Measurements from ENCODE around the gene MUS81. TPM values are rescaled to one million over a fixed set of nuclear protein-coding genes. Genes with fewer than 3 reads are reported as not detected.
A peak's percentile ranks its signal among the peaks of the same experiment; 100 is the strongest.
"Not testable (repeated sequence)": the region's sequence is repeated elsewhere in the genome, so short reads cannot be mapped to it uniquely, and the experiment has no call there.

MUS81 gene, protein sequence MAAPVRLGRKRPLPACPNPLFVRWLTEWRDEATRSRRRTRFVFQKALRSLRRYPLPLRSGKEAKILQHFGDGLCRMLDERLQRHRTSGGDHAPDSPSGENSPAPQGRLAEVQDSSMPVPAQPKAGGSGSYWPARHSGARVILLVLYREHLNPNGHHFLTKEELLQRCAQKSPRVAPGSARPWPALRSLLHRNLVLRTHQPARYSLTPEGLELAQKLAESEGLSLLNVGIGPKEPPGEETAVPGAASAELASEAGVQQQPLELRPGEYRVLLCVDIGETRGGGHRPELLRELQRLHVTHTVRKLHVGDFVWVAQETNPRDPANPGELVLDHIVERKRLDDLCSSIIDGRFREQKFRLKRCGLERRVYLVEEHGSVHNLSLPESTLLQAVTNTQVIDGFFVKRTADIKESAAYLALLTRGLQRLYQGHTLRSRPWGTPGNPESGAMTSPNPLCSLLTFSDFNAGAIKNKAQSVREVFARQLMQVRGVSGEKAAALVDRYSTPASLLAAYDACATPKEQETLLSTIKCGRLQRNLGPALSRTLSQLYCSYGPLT
- total RNA-seq: 10 to 100 TPM; 55.7 to 63.4 TPM
- long read RNA-seq, transcript MUS81-201 (16 exons, 2,392 nt): major isoform, 33 of 65 reads
- long read RNA-seq, partial matches to known transcripts: 16 of 65 reads
- long read RNA-seq, other reads (novel, unspliced or antisense): 15 of 65 reads

DNA sequence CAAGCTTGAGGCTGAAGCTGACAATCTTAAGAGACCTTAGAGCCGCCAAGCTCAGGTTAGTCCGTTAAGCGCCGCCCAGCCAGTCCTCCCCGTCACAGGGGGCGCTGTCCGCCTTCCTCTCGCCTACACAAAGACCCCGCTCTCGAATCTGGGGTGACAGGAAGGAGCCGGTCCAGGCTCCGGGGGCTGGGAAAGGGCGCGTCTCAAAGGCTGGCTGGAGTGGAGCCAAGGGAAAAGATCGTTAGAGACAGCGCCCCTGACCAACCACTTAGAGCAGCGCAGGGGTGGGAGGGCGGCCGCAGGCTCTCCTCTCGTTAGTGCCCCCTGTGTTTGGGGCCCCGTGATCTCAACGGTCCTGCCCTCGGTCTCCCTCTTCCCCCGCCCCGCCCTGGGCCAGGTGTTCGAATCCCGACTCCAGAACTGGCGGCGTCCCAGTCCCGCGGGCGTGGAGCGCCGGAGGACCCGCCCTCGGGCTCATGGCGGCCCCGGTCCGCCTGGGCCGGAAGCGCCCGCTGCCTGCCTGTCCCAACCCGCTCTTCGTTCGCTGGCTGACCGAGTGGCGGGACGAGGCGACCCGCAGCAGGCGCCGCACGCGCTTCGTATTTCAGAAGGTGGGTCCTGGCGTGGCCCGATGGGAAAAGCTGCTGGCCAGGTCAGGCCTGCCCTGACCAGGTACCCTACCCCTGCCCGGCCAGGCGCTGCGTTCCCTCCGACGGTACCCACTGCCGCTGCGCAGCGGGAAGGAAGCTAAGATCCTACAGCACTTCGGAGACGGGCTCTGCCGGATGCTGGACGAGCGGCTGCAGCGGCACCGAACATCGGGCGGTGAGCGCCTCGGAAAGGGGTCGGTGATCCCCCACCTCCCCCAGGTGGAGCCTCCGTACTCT, at the start of gene MUS81:
Gene MUS81, plus strand, starts transcription at position 156 of the 887 bp plus-strand sequence. Its CDS starts 321 bp downstream, at position 477.
- ATAC-seq (peak; percentile 56), DNase-seq (peak; percentile 98 to 99)
- intact Hi-C loops (cut with DNase I, micrococcal nuclease): no loop called here

DNA sequence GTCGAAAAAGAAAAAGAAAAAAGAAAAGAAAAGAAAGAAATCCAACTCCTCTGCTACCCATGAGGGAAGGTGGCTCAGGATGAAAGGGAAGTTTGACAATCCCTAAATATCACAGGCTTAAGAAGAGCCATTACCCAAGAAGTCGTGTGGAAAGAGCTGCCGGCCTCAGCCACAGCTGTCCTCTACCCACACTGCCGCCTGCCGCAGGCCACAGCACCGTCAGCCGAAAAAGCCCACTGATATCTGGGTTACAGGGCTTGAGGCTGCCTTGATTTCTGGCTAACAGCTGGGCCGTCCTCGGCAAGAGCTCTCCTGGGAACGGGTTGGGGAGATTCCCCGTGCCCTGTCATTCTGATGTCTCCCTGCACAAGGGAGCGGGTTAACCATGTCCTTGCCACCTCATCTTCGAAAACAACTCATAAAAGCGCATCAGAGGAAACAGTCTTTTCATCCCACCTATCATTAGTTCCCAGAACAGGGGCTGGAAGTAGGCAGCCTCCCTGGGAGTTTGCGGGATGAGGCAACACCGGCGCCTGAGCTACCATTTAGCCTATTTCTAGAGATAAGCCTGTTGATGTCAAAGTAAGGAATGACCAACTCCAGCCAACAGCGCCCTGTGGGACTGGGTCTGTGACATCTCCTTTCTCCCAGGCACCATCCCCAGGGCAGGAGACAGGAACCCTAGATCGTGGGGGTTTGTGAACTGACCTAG, 48.3 kb upstream of the MUS81 start:
- DNase-seq (no peak), ATAC-seq (no peak)
- intact Hi-C loops (cut with DNase I, micrococcal nuclease): no loop called here

DNA sequence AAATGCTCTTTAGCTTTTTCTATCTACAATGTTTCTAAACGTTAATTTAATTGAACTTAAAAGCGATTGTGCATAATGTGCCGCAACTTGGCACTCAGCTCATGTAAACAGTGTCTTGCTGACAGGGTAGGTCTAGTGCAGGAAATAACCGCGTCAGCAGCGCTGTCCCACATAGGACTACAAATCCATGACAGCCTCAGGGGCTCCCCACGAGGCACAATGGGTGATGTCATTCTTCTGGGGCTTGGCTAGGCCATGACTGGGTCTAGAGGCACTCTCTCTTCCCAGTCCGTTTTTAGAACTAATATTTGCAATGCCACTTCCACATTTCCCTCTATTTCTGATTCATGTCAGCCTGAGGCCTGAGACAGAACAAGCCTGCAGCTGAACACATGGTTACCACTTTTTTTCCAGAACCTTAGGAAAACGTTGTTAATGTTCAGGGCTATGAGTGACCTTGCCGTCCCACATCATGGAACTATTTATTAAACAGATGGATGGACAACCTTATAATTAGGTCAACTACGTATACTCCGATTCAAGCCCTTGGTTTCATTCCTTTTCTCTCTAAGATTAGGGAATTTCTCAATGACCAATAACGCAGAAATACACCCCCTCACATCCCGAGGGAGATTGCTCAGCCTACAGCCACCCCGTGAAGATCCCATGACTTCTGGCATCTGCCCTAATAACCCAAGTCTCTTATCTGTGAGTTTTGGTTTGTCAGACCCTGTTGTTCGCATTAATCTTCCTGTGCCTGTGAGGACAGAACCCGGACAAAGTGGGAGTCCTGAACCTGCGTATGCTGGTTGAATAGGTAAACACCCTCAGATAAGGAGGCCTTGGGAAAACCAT, 45.9 kb upstream of the MUS81 start:
- intact Hi-C loops (cut with DNase I, micrococcal nuclease): no loop called here
- ATAC-seq: no peak
- no peak for DNase-seq

DNA sequence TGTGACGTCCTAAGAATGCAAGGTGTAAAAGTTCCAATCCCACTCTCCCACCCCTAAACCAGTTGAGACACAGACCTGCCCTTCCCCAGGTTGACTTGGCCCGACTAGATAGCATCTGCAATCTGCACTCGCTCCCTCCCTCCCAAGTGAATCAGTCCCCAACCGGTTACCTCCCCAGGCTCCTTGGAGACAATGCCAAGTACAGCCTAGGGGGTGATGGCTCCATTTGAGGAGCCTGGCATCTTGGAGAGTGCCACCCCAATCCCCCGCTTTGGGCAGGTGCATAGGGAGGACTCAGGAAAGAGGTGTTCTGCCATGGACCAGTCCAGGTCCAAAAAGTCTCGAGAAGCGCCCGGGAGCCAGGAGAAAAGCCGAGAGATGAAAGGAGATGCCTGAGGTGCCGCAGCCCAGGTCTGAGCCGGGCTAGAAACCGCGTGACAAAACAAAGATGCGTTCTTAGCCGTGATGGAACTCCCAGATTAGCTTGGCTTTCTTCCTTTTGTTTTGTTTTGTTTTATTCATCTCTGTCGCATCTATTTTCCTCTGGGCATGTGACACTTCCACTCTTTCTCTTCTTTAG, 45.2 kb upstream of the MUS81 start:
- ATAC-seq (no peak), DNase-seq (no peak)
- intact Hi-C loops (cut with DNase I, micrococcal nuclease): loop anchor here in 1 of 2 donors (5.0 kb wide), 2 partner anchors 38 to 103 kb away; partner anchors contain the start of gene KAT5

DNA sequence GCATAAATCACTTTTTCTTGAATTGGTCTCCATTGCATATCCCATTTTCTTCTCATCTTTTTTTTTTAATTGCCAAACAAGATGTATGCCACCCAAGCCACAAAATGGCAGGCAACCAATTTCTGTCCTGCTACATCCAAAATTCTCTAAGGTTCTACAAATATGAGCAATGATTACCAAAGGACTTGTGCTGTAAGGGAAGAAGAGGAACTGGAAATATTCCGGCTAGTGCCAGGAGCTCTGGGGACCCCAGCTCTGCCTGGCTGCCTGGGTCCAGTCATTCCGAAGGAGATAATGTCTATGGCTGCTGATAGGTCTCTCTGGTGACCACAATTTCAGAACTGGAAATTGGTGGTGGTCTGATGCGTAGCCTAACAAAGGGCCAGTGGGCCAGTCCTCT, 43.5 kb upstream of the MUS81 start:
- no peak for ATAC-seq
- DNase-seq: no peak
- intact Hi-C loops (cut with DNase I, micrococcal nuclease): loop anchor here in 1 of 2 donors (5.0 kb wide), 2 partner anchors 39 to 104 kb away; partner anchors contain the start of gene KAT5

DNA sequence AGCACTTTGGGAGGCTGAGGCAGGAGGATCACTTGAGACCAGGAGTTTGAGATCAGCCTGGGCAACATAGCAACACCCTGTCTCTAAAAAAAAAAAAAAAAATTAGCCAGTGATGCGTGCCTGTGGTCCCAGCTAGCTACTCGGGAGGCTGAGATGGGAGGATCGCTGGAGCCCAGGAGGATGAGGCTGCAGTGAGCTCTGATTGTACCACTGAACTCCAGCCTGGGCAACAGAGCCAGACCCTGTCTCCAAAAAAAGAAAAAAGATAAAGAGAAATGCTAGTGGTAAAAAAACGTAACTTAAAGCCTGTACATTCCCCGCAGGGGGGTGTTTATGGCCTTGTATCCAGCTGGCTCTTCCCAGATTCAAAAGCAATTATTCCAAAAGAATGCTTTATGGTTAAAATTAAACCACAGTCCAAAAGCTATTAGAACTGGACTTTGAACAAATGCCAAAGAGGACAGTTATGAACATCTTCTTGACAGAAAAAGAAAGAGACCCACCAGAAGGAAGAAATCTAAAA, 42.9 kb upstream of the MUS81 start:
- intact Hi-C loops (cut with DNase I, micrococcal nuclease): loop anchor here in 1 of 2 donors (5.0 kb wide), 2 partner anchors 40 to 105 kb away; partner anchors contain the start of gene KAT5
- ATAC-seq (no peak), DNase-seq (no peak)

DNA sequence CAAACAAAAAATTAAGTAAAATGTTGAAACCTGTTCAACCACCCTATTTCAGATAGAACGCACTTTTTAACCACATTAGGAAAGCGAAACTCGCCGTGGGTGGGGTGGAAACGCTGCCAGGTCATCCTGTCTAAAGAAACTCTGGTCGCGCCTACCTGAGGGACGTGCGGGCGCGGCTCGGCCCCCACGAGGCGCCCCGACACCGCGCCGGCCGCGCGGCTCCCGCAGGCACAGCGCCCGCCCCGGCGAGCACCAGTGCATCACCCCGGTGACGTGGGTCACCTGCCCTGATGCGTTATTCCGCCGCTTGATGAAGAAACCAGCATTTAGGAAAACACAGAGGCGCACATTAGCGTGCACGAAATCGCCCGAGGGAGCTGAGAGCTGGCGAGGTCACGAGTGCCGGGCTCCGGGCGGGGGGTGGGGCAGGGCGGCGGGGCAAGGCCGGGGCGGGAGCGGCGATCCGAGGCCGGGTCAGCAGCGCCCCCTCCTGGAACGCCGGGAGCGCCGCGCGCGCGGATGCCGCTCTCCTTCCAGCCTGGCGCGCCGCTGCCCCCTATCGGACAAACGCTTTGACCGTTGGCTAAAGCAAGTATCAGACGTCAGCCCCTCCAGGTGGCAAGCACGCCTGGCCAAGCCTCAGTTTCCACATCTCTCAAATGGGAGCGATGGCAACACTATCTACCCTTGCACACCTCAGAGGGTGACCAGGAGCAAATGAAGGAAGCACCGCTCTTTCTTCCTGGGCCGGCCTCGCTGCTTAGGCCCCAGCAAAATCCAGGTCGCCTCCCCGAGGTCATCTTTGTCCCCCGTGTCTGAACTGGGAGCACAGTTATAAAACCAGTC, 42.2 kb upstream of the MUS81 start:
- ATAC-seq: peak; percentile 75
- peak; percentile 90 to 100 for DNase-seq
- intact Hi-C loops (cut with DNase I, micrococcal nuclease): loop anchor here in 1 of 2 donors (5.0 kb wide), 2 partner anchors 41 to 106 kb away; partner anchors contain the start of gene KAT5

DNA sequence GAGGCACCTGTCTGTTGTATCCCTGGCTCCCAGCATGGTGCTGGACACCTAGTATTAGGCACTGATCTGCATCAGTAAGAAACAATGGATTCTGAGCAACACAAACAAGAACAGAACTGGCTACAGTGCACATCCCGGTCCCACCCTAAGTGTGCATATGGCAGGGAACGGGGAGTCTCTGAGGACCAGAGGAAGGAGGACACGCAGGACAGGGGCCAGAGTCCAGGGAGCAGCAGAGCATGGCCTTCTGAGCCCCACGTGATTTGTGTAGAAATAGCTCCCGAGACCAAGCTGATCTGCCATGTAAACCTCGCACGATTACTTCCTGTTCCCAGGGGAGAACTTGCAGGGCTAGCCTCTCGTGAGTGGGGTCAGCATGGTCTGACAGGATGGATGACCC, 39.1 kb upstream of the MUS81 start:
- DNase-seq: peak; percentile 64 to 85
- intact Hi-C loops (cut with DNase I, micrococcal nuclease): no loop called here
- peak; percentile 75 for ATAC-seq

DNA sequence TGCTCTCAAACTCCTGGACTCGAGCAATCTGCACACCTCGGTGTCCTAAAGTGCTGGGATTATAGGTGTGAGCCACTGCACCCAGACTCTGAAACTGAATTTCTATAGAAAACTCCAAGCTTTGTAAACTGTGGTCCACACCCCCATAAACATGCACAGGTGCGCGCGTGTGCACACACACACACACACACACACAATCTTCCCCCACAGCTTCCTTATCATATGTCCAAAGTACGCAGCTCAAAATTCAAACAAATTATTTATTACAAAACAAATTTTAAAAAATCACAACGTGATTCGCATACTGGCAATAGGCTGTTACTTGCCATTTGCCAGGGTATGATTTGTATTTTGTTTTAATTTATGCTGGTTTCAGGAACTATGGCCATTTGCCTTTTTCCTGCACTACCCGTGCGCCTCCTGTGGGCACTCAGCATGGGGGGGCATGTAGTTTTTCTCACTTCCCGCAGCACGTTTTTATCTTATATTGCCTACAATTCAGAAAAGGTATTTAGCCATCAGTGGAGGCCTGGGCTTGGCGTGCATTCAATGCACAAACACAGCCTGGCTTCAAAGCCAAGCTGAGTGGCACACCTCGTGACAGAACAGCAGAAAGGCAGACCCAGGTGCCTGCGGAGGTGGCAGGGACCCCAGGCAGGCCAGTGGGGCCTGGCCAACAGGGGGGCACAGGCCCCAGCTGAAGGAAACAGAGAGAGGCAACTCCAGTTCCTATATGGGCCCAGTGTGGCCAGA, 37.3 kb upstream of the MUS81 start:
- DNase-seq: peak; percentile 57 to 66
- peak; percentile 56 for ATAC-seq
- intact Hi-C loops (cut with DNase I, micrococcal nuclease): no loop called here

DNA sequence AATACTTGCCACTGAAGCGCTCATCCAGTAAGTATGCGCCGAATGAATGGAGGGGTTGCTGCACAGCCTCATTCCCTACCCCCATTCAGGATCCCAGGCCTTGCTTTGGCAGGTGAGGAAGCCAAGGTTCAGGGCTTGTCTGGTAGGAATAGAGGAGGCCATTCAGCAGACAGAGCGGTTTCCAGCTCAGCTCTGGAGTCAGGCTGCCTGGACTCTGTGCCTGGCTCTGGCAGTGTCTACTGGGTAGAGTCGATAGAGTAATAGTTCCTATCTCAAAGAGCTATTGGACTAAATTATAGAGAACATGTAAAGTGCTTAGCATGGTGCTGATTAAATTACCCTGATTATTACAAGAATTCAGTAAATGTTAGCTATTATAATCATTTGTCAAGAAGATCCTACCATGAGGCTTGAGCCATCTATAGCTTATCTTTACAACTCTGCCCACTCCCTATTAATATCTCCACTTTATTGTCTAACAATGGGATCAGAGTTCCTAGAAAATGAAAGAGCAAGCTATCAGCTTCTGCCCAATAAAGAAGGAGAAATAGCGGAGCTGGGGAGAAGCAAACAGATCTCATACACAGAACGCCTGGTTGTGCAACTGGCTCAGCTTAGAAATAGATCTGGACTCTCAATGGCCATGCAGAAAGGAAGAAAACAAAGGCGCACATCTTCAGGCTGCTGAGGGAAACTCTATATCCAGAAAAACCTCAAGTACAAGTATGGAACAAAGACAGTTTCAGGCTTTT, 33.1 kb upstream of the MUS81 start:
- ATAC-seq (peak; percentile 46), DNase-seq (no peak)
- intact Hi-C loops (cut with DNase I, micrococcal nuclease): no loop called here

DNA sequence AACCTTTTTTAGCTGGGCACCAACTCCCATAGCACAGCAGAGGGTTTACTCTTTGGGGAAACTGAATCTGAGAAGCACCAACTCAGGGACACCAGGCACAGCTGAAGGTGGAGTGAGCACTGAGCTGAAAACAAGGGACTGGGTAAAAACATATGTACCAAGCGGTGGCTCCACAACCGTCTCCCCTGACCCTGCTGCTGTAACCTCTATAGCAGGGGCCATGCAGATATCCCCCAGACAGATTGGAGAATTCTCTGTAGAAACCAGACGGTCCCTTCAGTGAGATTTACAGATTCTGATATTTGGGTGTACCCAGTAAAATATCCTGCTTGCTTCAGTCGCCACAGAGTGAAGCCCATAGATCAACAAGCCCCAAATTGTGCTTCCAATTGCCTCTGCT, 30.8 kb upstream of the MUS81 start:
- DNase-seq (no peak), ATAC-seq (no peak)
- intact Hi-C loops (cut with DNase I, micrococcal nuclease): no loop called here

DNA sequence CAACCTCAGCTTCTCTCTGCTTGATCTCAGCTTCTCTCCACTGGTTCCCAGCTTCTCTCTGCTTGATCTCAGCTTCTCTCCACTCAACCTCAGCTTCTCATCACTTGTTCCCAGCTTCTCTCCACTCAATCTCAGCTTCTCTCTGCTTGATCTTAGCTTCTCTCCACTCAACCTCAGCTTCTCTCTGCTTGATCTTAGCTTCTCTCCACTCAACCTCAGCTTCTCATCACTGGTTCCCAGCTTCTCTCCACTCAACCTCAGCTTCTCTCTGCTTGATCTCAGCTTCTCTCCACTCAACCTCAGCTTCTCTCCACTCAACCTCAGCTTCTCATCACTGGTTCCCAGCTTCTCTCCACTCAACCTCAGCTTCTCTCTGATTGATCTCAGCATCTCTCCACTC, 28.0 kb upstream of the MUS81 start:
- ATAC-seq; intact Hi-C loops (cut with DNase I, micrococcal nuclease); DNase-seq: not testable (repeated sequence)

DNA sequence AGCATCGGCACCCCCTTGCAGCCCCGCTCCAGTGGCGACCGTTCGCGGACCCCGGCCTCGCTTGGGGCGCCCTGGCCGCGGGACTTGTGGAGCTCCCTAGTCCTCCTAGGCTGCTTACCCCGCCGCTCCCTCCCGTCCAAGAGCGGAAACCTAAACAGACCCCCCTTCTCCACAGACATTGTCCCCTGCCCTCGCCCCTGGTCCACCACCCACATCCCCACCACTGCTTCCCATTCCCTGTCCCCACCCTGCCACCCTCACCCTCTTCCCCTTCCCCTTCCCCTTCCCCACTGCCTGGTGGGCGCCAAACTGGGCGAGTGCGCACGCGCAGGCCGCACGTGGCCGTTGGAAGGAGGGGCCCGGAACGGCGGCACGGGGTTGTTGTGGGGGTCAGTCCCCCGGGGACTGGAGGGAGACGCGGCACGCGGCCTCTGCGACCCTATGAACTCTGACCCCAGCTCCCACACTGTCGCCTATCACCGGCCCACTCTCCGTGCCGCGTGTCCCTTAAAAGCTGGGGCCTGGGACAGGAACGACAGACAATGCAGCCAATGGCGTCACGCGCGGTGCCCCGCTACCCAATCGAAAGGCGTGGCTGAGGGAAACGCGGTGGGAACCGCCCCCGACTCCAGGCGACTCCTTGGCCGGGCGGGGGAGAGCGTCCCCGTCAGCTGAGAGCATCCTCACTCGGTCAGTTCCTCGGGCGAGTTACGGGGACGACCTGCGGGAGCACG, 26.8 kb upstream of the MUS81 start, which contains the start of gene SNX32:
Gene SNX32, plus strand, starts transcription at position 667 of the 734 bp plus-strand sequence. CDS start 103 bp downstream, outside the sequence.
- DNase-seq: peak; percentile 94 to 96
- intact Hi-C loops (cut with DNase I, micrococcal nuclease): no loop called here
- peak; percentile 100 for ATAC-seq

DNA sequence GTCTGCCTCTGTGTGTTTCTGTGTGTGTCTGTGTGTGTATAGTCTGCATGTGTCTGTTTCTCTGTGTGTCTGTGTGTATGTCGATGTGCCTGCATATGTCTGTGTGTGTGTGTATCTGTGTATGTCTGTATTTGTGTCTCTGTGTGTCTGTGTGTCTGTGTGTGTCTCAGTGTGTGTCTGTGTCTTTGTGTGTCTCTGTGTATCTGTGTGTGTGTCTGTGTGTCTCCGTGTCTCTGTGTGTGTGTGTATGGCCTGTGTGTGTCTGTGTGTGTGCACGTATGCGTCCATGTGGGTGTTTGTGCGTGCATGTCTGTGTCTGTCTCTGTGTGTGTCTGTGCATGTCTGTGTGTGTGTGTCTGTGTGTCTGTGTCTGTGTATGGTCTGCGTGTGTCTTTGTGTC, 26.0 kb upstream of the MUS81 start:
- intact Hi-C loops (cut with DNase I, micrococcal nuclease): no loop called here
- DNase-seq (no peak), ATAC-seq (peak; percentile 5)
